ENCODE measurements around the gene ALPG. TPM values are rescaled to one million over a fixed set of nuclear protein-coding genes. Genes with fewer than 3 reads are reported as not detected.

Gene ALPG
- total and polyA plus RNA-seq, 2 of the 13 experiments (the other 11 are each of a cell fraction or from before 2014, with no cell fraction given), result not detected

GRCh38 chr2:232447638-232448303, 41.1 kb downstream of the ALPG start (continued):
- TF ChIP-seq ZNF687 (CRISPR knock-in tag; IDR thresholded peaks at IDR 0.05), result peak; percentile 51; the same call in 1 of the 2 replicates
- 0 out of 2 replicates have a peak, but pooled peaks have one; percentile 6 for TF ChIP-seq ZNF281 (CRISPR knock-in tag; IDR thresholded peaks at IDR 0.05; ENCODE audit: borderline replicate concordance)
- TF ChIP-seq ZFP1 (CRISPR knock-in tag; IDR thresholded peaks at IDR 0.05), result no peak
- TF ChIP-seq IRF1 (CRISPR knock-in tag; IDR thresholded peaks at IDR 0.05; ENCODE audit: low read depth), result no peak

All from HepG2 (cell line).